Suprapubic skin (tissue), 4 donors: ENCODE measurements around the gene TGFBR3.

Experiments used
- POLR2A ChIP-seq, 2 donors: fragments of 450-650 bp; IDR thresholded peaks; one replicate each; pipeline ENCODE4 v1.6.1; 2017; ENCODE audit warnings: antibody characterized with exemption in 2 of 2, mild to moderate bottlenecking in 2 of 2, moderate library complexity in 2 of 2
- POLR2AphosphoS5 ChIP-seq, 3 donors: sonication (generic); formaldehyde crosslinking; IDR thresholded peaks; one replicate each; pipeline ENCODE4 v1.6.1; 2017; ENCODE audit warnings: antibody characterized with exemption in 3 of 3
- TF ChIP-seq, protein P1 (sequence below), 2 donors: fragments of 200-600 bp in 1 of 2; fragments of 450-650 bp in 1 of 2; sonication (generic) in 1 of 2; IDR thresholded peaks; one replicate each; pipeline ENCODE4 v1.5.1; 2016 to 2019; ENCODE audit warnings: antibody characterized with exemption in 2 of 2, mild to moderate bottlenecking in 1 of 2, moderate library complexity in 1 of 2

DNA sequence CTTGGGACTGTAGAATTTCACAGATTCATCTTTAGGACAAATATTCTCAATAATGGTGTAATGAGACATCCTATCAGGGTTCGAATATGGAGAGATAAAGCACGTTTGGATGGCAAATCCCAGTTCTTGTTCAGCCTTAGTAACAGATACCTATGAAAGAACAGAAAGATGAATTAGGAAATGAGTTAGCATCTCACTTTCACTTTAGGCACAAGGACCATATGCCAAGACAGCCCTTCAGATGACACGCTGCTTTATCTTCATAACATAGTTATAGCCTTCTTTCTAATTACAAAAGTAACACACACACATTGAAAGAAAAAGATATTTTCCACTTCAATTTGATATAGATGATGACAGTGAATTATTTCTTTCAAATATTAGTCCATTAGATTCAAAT, 173.6 kb downstream of the TGFBR3 start:
- TF ChIP-seq POLR2AphosphoS5 (IDR thresholded peaks at IDR 0.05) = no peak
- no peak for TF ChIP-seq POLR2A (IDR thresholded peaks at IDR 0.05)
- TF ChIP-seq, protein P1, sequence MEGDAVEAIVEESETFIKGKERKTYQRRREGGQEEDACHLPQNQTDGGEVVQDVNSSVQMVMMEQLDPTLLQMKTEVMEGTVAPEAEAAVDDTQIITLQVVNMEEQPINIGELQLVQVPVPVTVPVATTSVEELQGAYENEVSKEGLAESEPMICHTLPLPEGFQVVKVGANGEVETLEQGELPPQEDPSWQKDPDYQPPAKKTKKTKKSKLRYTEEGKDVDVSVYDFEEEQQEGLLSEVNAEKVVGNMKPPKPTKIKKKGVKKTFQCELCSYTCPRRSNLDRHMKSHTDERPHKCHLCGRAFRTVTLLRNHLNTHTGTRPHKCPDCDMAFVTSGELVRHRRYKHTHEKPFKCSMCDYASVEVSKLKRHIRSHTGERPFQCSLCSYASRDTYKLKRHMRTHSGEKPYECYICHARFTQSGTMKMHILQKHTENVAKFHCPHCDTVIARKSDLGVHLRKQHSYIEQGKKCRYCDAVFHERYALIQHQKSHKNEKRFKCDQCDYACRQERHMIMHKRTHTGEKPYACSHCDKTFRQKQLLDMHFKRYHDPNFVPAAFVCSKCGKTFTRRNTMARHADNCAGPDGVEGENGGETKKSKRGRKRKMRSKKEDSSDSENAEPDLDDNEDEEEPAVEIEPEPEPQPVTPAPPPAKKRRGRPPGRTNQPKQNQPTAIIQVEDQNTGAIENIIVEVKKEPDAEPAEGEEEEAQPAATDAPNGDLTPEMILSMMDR (IDR thresholded peaks at IDR 0.05) = no peak
